ENCODE measurements around the gene RPS6KB1.
A peak's percentile ranks its signal among the peaks of the same experiment; 100 is the strongest.
"Not testable (repeated sequence)": the region's sequence is repeated elsewhere in the genome, so short reads cannot be mapped to it uniquely, and the experiment has no call there.

Gene RPS6KB1

GRCh38 chr17:59884861-59885260 lies 8.1 kb upstream of the RPS6KB1 start:
- Histone ChIP-seq H2AFZ (ENCODE audit: low read depth, low read length) (no peak overlapping the region), H3K9me3 (ENCODE audit: low read length) (no peaks in the 10 kb centered on the region), H3K27me3 (ENCODE audit: insufficient read depth, low read length) (no peaks in the 10 kb centered on the region), H3K4me1 (ENCODE audit: insufficient read depth, low read length) (no peaks in the 10 kb centered on the region), H3K36me3 (ENCODE audit: insufficient read depth, low read length) (peaks cover 42% of the 10 kb centered on the region), H3K4me3 (ENCODE audit: low read length) (no peak overlapping the region)

- Histone ChIP-seq H3K27me3 (ENCODE audit: insufficient read depth, low read length) (no peaks in the 10 kb centered on the region), H3K4me1 (ENCODE audit: insufficient read depth, low read length) (peaks cover 8% of the 10 kb centered on the region), H3K36me3 (ENCODE audit: insufficient read depth, low read length) (peaks cover 35% of the 10 kb centered on the region), H2AFZ (ENCODE audit: low read depth, low read length) (no peak overlapping the region), H3K9me3 (ENCODE audit: low read length) (no peaks in the 10 kb centered on the region), H3K4me3 (ENCODE audit: low read length) (no peak overlapping the region)
These were observed 4.7 kb upstream of the RPS6KB1 start for GRCh38 chr17:59888145-59888750.

DNA sequence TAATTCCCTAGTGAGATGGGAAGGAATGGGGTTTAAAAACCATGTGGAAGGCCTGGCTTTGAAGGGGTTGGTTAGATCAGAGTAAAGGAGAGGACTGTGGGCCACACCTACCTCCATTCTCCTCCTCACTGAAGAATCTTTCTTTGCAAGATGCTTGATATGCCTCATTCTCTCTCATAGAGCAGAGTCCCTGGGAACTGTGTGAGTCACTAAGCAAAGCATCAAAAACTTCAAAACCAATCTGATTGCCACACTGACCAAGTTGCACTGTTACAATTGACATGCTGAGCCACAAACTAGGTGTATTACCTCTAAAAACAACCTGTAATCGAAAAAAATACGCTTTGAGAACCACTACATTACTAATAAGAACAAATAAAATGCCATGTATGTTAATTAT lies 2.2 kb upstream of the RPS6KB1 start:
- Histone ChIP-seq H3K9me3 (ENCODE audit: low read length) (no peaks in the 10 kb centered on the region), H3K27me3 (ENCODE audit: insufficient read depth, low read length) (no peaks in the 10 kb centered on the region), H3K36me3 (ENCODE audit: insufficient read depth, low read length) (peaks cover 19% of the 10 kb centered on the region), H3K4me3 (ENCODE audit: low read length) (no peak overlapping the region), H3K4me1 (ENCODE audit: insufficient read depth, low read length) (peaks cover 18% of the 10 kb centered on the region), H2AFZ (ENCODE audit: low read depth, low read length) (no peak overlapping the region)

DNA sequence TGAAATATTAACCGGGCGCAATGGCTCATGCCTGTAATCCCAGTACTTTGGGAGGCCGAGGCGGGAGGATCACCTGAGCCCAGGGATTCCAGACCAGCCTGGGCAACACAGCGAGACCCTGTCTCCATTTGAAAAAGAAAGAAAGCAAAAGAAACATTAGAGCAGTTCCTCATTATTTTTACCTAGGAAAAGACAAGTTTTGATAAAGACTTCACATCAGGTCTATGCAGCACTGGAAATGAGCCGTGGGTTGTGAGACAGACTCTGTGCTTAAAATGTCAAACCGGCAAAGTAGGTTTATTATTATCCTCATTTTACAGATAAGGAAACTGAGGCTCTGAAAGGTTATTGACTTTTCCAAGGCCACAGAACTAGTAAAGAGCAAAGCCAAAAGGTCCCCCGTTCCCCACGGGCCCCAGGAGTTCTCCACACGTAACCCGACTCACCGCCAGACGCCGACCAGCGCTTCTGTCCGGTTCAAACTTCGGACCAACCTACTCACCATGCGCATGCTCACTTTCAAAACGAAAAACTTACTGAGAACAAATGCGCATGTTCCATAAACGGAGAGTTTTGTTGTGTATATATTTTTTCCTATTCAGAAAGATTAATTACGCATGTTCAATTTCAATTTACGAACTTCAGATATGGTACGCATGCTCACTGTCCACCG lies 534 bp upstream of the RPS6KB1 start:
- Histone ChIP-seq H3K4me3 (ENCODE audit: low read length) (peak overlapping the region; percentile 80), H3K4me1 (ENCODE audit: insufficient read depth, low read length) (peaks cover 18% of the 10 kb centered on the region), H2AFZ (ENCODE audit: low read depth, low read length) (peak overlapping the region; percentile 71), H3K27me3 (ENCODE audit: insufficient read depth, low read length) (no peaks in the 10 kb centered on the region), H3K9me3 (ENCODE audit: low read length) (no peaks in the 10 kb centered on the region), H3K36me3 (ENCODE audit: insufficient read depth, low read length) (peaks cover 11% of the 10 kb centered on the region)

DNA sequence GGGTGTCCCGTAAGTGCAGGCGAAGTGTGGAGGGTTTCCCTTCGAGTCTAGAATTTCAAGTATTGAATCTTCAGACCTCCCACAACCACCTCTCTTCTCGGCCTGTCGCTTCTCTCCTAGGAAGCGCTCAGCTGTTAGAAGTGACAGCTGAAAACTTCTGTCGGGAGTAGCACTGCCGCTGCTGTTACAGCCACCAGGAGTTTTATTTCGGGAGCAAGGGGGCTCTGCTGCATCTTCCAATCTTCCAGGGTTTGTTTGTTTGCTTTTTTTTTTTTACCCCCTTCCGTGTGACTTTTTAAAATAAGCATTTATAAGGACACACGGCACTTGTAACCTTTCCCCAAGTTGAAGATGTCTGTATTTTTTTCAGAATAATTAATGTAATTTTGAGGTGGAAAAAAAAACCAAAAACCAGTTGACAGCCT lies 767 bp downstream of the RPS6KB1 start:
- H3K4me1 ChIP-seq (ENCODE audit: insufficient read depth, low read length): peaks cover 18% of the 10 kb centered on the region
- peak overlapping the region; percentile 80 for H3K4me3 ChIP-seq (ENCODE audit: low read length)
- no peaks in the 10 kb centered on the region for H3K9me3 ChIP-seq (ENCODE audit: low read length)
- H3K36me3 ChIP-seq (ENCODE audit: insufficient read depth, low read length): peaks cover 6% of the 10 kb centered on the region
- H3K27me3 ChIP-seq (ENCODE audit: insufficient read depth, low read length): no peaks in the 10 kb centered on the region
- H2AFZ ChIP-seq (ENCODE audit: low read depth, low read length): peak overlapping the region; percentile 43

DNA sequence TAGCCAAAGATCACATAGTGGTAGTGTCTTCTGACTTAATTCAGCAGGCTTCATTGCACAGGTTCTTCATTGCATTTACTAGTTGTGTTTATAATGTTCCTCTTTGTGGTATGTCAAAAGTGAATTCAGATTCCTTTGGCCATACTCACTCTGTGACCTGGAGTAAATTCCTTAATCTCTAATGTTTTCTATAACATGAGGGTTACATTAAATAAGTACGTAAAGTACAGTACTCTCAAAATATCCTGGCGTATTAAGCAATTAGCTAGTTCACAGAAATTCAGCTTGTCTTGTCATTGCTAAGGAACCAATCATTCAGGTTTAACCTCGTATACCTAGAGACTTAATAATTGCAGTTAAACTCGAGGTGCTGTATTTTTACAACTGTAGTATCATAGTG lies 4.2 kb downstream of the RPS6KB1 start:
- Histone ChIP-seq H3K36me3 (ENCODE audit: insufficient read depth, low read length) (no peaks in the 10 kb centered on the region), H2AFZ (ENCODE audit: low read depth, low read length) (no peak overlapping the region), H3K4me3 (ENCODE audit: low read length) (no peak overlapping the region), H3K4me1 (ENCODE audit: insufficient read depth, low read length) (peaks cover 12% of the 10 kb centered on the region), H3K9me3 (ENCODE audit: low read length) (no peaks in the 10 kb centered on the region), H3K27me3 (ENCODE audit: insufficient read depth, low read length) (no peaks in the 10 kb centered on the region)

DNA sequence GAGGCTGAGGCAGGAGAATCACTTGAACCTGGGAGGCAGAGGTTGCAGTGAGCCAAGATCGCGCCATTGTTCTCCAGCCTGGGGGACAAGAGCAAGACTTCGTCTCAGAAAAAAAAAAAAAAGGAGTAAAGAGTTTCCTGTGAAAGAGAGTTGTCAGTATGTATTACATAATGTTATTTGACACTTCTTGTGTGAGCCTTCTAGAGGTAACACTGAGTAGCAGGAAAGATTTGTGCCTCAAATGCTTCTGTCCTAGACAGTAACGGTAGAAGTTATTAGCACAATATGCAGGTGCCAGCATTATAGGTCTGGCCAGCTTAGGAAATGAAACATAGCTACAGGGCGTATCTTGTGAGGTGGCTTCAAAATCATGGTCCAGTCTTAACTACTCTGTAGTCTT lies 6.2 kb downstream of the RPS6KB1 start:
- no peaks in the 10 kb centered on the region for H3K27me3 ChIP-seq (ENCODE audit: insufficient read depth, low read length)
- no peak overlapping the region for H2AFZ ChIP-seq (ENCODE audit: low read depth, low read length)
- H3K36me3 ChIP-seq (ENCODE audit: insufficient read depth, low read length): no peaks in the 10 kb centered on the region
- no peaks in the 10 kb centered on the region for H3K9me3 ChIP-seq (ENCODE audit: low read length)
- no peak overlapping the region for H3K4me3 ChIP-seq (ENCODE audit: low read length)
- H3K4me1 ChIP-seq (ENCODE audit: insufficient read depth, low read length): peaks cover 7% of the 10 kb centered on the region

DNA sequence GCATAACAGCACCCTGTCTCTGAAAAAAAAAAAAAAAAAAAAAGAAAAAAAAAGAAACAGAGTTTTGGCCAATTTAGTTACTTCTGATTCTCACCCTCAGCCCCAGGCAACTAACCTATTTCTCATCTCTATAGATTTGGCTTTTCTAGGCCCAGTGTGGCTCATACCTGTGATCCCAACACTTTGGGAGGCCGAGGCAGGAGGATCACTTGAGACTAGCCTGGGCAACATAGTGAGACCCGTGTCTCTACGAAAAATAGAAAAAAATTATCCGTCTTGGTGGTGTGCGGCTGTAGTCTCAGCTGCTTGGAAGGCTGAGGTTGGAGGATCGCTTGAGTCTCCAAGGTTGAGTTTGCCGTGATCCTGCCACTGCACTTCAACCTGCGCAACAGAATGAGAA lies 8.7 kb downstream of the RPS6KB1 start:
- H3K36me3 ChIP-seq (ENCODE audit: insufficient read depth, low read length): no peaks in the 10 kb centered on the region
- no peak overlapping the region for H2AFZ ChIP-seq (ENCODE audit: low read depth, low read length)
- H3K4me3 ChIP-seq (ENCODE audit: low read length): no peak overlapping the region
- H3K9me3 ChIP-seq (ENCODE audit: low read length): peaks cover 4% of the 10 kb centered on the region
- H3K27me3 ChIP-seq (ENCODE audit: insufficient read depth, low read length): no peaks in the 10 kb centered on the region
- no peaks in the 10 kb centered on the region for H3K4me1 ChIP-seq (ENCODE audit: insufficient read depth, low read length)

DNA sequence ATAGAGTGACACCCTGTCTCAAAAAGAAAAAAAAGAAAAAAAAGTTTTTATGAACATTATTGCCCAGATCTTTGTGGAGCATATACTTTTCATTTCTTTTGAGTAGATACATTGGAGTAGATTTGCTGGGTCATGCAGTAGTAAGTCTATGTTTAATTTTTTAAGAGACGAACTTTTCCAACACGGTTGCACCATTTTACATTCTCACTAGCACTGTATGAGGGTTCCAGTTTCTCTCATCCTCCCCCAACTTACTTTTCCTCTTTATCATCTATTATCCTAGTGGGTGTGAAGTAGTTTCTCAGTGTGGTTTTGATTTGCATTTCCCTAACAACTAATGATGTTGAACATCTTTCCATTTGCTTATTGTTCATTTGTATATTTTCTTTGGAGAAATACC lies 10.5 kb downstream of the RPS6KB1 start:
- H3K4me1 ChIP-seq (ENCODE audit: insufficient read depth, low read length): no peaks in the 10 kb centered on the region
- H3K4me3 ChIP-seq (ENCODE audit: low read length): no peak overlapping the region
- H3K36me3 ChIP-seq (ENCODE audit: insufficient read depth, low read length): no peaks in the 10 kb centered on the region
- H3K27me3 ChIP-seq (ENCODE audit: insufficient read depth, low read length): no peaks in the 10 kb centered on the region
- H2AFZ ChIP-seq (ENCODE audit: low read depth, low read length): no peak overlapping the region
- H3K9me3 ChIP-seq (ENCODE audit: low read length): peaks cover 4% of the 10 kb centered on the region

DNA sequence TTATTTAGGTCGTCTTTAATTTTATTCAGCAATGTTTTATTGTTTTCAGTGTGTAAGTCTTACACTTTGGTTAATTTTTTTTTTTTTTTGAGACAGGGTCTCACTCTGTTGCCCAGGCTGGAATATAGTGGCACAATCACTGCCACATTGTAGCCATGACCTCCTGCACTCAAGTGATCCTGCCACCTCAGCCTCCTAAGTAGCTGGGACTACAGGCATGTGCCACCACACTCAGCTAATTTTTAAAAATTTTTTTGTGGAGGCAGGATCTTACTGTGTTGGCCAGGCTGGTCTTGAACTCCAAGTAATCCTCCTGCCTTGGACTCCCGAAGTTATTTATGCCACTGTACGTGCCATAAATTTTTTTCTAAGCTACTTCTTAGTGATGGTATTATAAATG lies 14.5 kb downstream of the RPS6KB1 start:
- Histone ChIP-seq H2AFZ (ENCODE audit: low read depth, low read length) (no peak overlapping the region), H3K4me1 (ENCODE audit: insufficient read depth, low read length) (no peaks in the 10 kb centered on the region), H3K27me3 (ENCODE audit: insufficient read depth, low read length) (no peaks in the 10 kb centered on the region), H3K4me3 (ENCODE audit: low read length) (no peak overlapping the region), H3K36me3 (ENCODE audit: insufficient read depth, low read length) (peaks cover 5% of the 10 kb centered on the region), H3K9me3 (ENCODE audit: low read length) (peaks cover 4% of the 10 kb centered on the region)

GRCh38 chr17:59914274-59914854 lies 21.4 kb downstream of the RPS6KB1 start:
- no peak overlapping the region for H2AFZ ChIP-seq (ENCODE audit: low read depth, low read length)
- H3K36me3 ChIP-seq (ENCODE audit: insufficient read depth, low read length): peaks cover 33% of the 10 kb centered on the region
- H3K27me3 ChIP-seq (ENCODE audit: insufficient read depth, low read length): no peaks in the 10 kb centered on the region
- no peak overlapping the region for H3K4me3 ChIP-seq (ENCODE audit: low read length)
- no peaks in the 10 kb centered on the region for H3K9me3 ChIP-seq (ENCODE audit: low read length)
- no peaks in the 10 kb centered on the region for H3K4me1 ChIP-seq (ENCODE audit: insufficient read depth, low read length)

DNA sequence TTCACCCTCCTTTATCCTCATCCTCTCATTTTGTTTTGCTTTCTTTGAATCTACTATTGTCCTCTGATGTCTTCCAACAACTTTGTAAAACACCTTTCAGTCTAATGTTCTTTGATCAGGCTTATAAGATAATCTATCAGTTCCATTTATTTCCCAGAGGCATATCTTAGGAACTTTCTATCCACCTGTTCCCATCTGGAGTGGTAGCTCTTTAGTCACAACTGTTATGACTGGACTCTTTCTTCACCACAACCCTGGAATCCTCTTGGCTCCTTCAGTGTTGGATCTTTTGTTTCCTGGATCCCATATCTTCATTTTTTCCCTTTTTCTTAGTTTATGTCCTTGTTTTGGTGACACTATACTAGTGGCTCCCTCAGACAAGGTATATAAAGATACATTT lies 23.5 kb downstream of the RPS6KB1 start:
- no peak overlapping the region for H3K4me3 ChIP-seq (ENCODE audit: low read length)
- no peaks in the 10 kb centered on the region for H3K27me3 ChIP-seq (ENCODE audit: insufficient read depth, low read length)
- H3K9me3 ChIP-seq (ENCODE audit: low read length): no peaks in the 10 kb centered on the region
- H3K4me1 ChIP-seq (ENCODE audit: insufficient read depth, low read length): no peaks in the 10 kb centered on the region
- peaks cover 41% of the 10 kb centered on the region for H3K36me3 ChIP-seq (ENCODE audit: insufficient read depth, low read length)
- H2AFZ ChIP-seq (ENCODE audit: low read depth, low read length): no peak overlapping the region

DNA sequence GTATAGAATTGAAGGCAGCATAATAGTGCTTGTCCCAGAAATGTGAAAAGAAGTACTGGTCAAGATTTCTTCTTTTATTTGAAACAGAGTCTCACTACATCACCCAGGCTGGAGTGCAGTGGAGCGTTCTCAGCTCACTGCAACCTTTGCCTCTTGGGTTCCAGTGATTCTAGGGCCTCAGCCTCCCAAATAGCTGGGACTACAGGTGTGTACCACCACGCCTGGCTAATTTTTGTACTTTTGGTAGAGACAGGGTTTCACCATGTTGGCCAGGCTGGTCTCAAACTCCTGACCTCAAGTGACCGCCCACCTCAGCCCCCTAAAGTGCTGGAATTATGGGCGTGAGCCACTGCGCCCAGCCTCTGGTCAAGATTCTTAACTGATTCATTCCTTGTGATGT lies 27.7 kb downstream of the RPS6KB1 start:
- H3K36me3 ChIP-seq (ENCODE audit: insufficient read depth, low read length): peaks cover 36% of the 10 kb centered on the region
- not testable (repeated sequence) for H3K27me3 ChIP-seq (ENCODE audit: insufficient read depth, low read length); H3K9me3 ChIP-seq (ENCODE audit: low read length); H2AFZ ChIP-seq (ENCODE audit: low read depth, low read length); H3K4me3 ChIP-seq (ENCODE audit: low read length); H3K4me1 ChIP-seq (ENCODE audit: insufficient read depth, low read length)
